K562 (cell line): Measurements from ENCODE around the gene TMPRSS9. TPM values are rescaled to one million over a fixed set of nuclear protein-coding genes. Genes with fewer than 3 reads are reported as not detected.

Experiments
- BRF2 ChIP-seq: IDR thresholded peaks from 3 replicates; pipeline ENCODE4 v1.6.1; 2011; ENCODE audit warnings: borderline replicate concordance, mild to moderate bottlenecking; ENCODE audit not compliant: insufficient read length, insufficient read depth
- CHCHD3 ChIP-seq: fragments of 250-450 bp; sonication (Bioruptor Pico); IDR thresholded peaks from 2 replicates; pipeline ENCODE4 v2.1.2; 2022; ENCODE audit warnings: mild to moderate bottlenecking
- ETV5 ChIP-seq: sonication (generic); formaldehyde crosslinking; IDR thresholded peaks from 2 replicates; pipeline ENCODE4 v1.4.0; 2020; ENCODE audit warnings: low read depth, mild to moderate bottlenecking, missing genetic modification reagents
- MAFK ChIP-seq: IDR thresholded peaks from 2 replicates; pipeline ENCODE4 v1.6.1; 2011; ENCODE audit warnings: low read length, improper control_type of control experiment
- MGA ChIP-seq: fragments of 450-650 bp; IDR thresholded peaks from 2 replicates; pipeline ENCODE4 v1.6.1; 2016; ENCODE audit warnings: mild to moderate bottlenecking, moderate library complexity
- MITF ChIP-seq: IDR thresholded peaks from 2 replicates; pipeline ENCODE4 v1.6.1; 2014; ENCODE audit warnings: antibody characterized with exemption
- NCOA6 ChIP-seq: fragments of 450-650 bp; IDR thresholded peaks from 2 replicates; pipeline ENCODE4 v1.6.1; 2017; ENCODE audit warnings: mild to moderate bottlenecking
- NR3C1 ChIP-seq: sonication (generic); formaldehyde crosslinking; IDR thresholded peaks from 2 replicates; pipeline ENCODE4 v1.8.1; 2022; ENCODE audit warnings: missing genetic modification reagents
- TCFL5 ChIP-seq: fragments of 250-450 bp; sonication (Bioruptor Pico); conservative IDR thresholded peaks from 2 replicates; pipeline ENCODE4 v1.6.1; 2021; ENCODE audit warnings: mild to moderate bottlenecking, moderate library complexity, matching md5 sums
- ZBTB8A ChIP-seq: fragments of 450-650 bp; IDR thresholded peaks from 2 replicates; pipeline ENCODE4 v1.6.1; 2018; ENCODE audit warnings: mild to moderate bottlenecking, moderate library complexity; ENCODE audit not compliant: partially characterized antibody
- ZC3H11A ChIP-seq: IDR thresholded peaks from 2 replicates; pipeline ENCODE4 v1.6.1; 2012; ENCODE audit warnings: low read depth, low read length, improper control_type of control experiment
- ZFP30 ChIP-seq: fragments of 250-450 bp; sonication (Bioruptor Pico); IDR thresholded peaks from 2 replicates; pipeline ENCODE4 v1.8.0; 2022; ENCODE audit warnings: moderate library complexity, mild to moderate bottlenecking, inconsistent platforms, borderline replicate concordance
- polyA plus RNA-seq, 8 experiments: library from polyadenylated mRNA; depleted of rRNA in 4 of 8; stranded (reverse) in 5 of 8; unstranded in 3 of 8; fragments of >200 nt; fragmentation: Nextera tagmentation in 2 of 8; fragmentation: Illumina TruSeq in 1 of 8; extraction: Ambion mirVana in 2 of 8; extraction: Trizol in 1 of 8; gene quantifications; 2 replicates each; pipeline versions ENCODE4 v1.2.1 to v1.2.3, GENCODE V29; 2011 to 2014; ENCODE audit warnings: inconsistent platforms in 1 of 8, missing spikeins in 1 of 8
- total RNA-seq, 7 experiments: library from RNA; depleted of rRNA in 6 of 7; stranded (reverse); fragments of >200 nt in 6 of 7; fragmentation: Illumina TruSeq in 2 of 7; extraction: Trizol in 2 of 7; gene quantifications; 2 replicates each; pipeline versions ENCODE4 v1.2.1 to v1.2.3, GENCODE V29; 2011 to 2021; ENCODE audit warnings: low replicate concordance in 1 of 7

Gene TMPRSS9
- total and polyA plus RNA-seq, 9 of the 15 experiments (the other 6 are each of a cell fraction or from before 2014, with no cell fraction given): 0.01 to 0.03 TPM; not detected in 7

GRCh38 chr19:2427429-2428320, 67.6 kb downstream of the TMPRSS9 start, which contains the start of gene TIMM13 (continued):
- TF ChIP-seq MGA (no peak; the same call in 1 of the 2 replicates), TCFL5 (CRISPR knock-in tag) (no peak), MAFK (no peak), ZBTB8A (no peak), NCOA6 (no peak), BRF2 (no peak), NR3C1 (no peak), ZC3H11A (no peak), ETV5 (CRISPR knock-in tag) (peak; percentile 69; the same call in 1 of the 2 replicates), ZFP30 (CRISPR knock-in tag) (no peak), CHCHD3 (no peak), MITF (peak; percentile 39)
